PC-3 (cell line): ENCODE results near the gene EDEM1.

Source experiments
- CTCF ChIP-seq: fragments of 300-600 bp; sonication (generic); conservative IDR thresholded peaks from 2 replicates; pipeline ENCODE4 v1.5.1; 2017; ENCODE audit warnings: antibody characterized with exemption, low read depth, mild to moderate bottlenecking, low read length
- EZH2 ChIP-seq: fragments of 300-600 bp; sonication (generic); IDR thresholded peaks from one replicate; pipeline ENCODE4 v1.6.1; 2017; ENCODE audit warnings: antibody characterized with exemption, mild to moderate bottlenecking, low read length; ENCODE audit not compliant: unreplicated experiment

GRCh38 chr3:5240740-5241139 lies 53.2 kb downstream of the EDEM1 start:
- TF ChIP-seq EZH2 (no peak), CTCF (no peak)
